Mesothelial cell of epicardium (in vitro differentiated cells): ENCODE data around the gene IGSF9B. TPM values are rescaled to one million over a fixed set of nuclear protein-coding genes. Genes with fewer than 3 reads are reported as not detected.

ENCODE experiments used
- DNase-seq, 2 experiments: peaks; one replicate each; pipeline ENCODE4 v3.0.0; 2021; ENCODE audit warnings: low spot score in 2 of 2; ENCODE audit not compliant: unreplicated experiment in 2 of 2
- H3K27ac Mint-ChIP-seq: 2 replicates; pipeline ENCODE4 v1.8.0; 2021; ENCODE audit warnings: mixed read lengths
- H3K27me3 Mint-ChIP-seq: 2 replicates; pipeline ENCODE4 v1.8.0; 2021; ENCODE audit warnings: low read depth, mixed read lengths
- H3K36me3 Mint-ChIP-seq: 2 replicates; pipeline ENCODE4 v1.8.0; 2021; ENCODE audit warnings: mixed read lengths
- H3K4me1 Mint-ChIP-seq: 2 replicates; pipeline ENCODE4 v1.8.0; 2021; ENCODE audit warnings: mixed read lengths
- H3K4me3 Mint-ChIP-seq: 2 replicates; pipeline ENCODE4 v1.8.0; 2021; ENCODE audit warnings: mild to moderate bottlenecking, moderate library complexity, mixed read lengths
- H3K9me3 Mint-ChIP-seq: 2 replicates; pipeline ENCODE4 v1.8.0; 2021; ENCODE audit warnings: mixed read lengths
- CTCF ChIP-seq: fragments of 200-600 bp; sonication (generic); IDR thresholded peaks from one replicate; pipeline ENCODE4 v1.5.0; 2021; ENCODE audit warnings: antibody characterized with exemption; ENCODE audit not compliant: unreplicated experiment
- total RNA-seq: library from RNA; stranded (reverse); gene quantifications from 3 replicates; pipeline ENCODE4 v1.2.1, GENCODE V29; 2021

Gene IGSF9B
- total RNA-seq, 1 donor from 2014 or later = 4.8 TPM

GRCh38 chr11:133903056-133903455, 53.7 kb downstream of the IGSF9B start:
- Mint-ChIP-seq H3K4me3 (no peak overlapping the region), H3K27ac (no peak overlapping the region)

GRCh38 chr11:133902506-133902905, 54.3 kb downstream of the IGSF9B start:
- no peaks in the 10 kb centered on the region for H3K4me1 Mint-ChIP-seq
- no peaks in the 10 kb centered on the region for H3K9me3 Mint-ChIP-seq
- no peak for DNase-seq
- TF ChIP-seq CTCF = no peak
- H3K27me3 Mint-ChIP-seq = peaks cover 2% of the 10 kb centered on the region
- H3K36me3 Mint-ChIP-seq = no peaks in the 10 kb centered on the region
- no peak overlapping the region for H3K4me3 Mint-ChIP-seq
- no peak overlapping the region for H3K27ac Mint-ChIP-seq

More at GRCh38 chr11:133903056-133903455, 53.7 kb downstream of the IGSF9B start:
- no peaks in the 10 kb centered on the region for H3K9me3 Mint-ChIP-seq
- no peaks in the 10 kb centered on the region for H3K4me1 Mint-ChIP-seq
- no peak for DNase-seq
- no peak for TF ChIP-seq CTCF
- peaks cover 2% of the 10 kb centered on the region for H3K27me3 Mint-ChIP-seq
- H3K36me3 Mint-ChIP-seq = no peaks in the 10 kb centered on the region

- Mint-ChIP-seq H3K27ac (no peak overlapping the region), H3K4me1 (no peaks in the 10 kb centered on the region), H3K9me3 (no peaks in the 10 kb centered on the region), H3K4me3 (no peak overlapping the region), H3K36me3 (no peaks in the 10 kb centered on the region), H3K27me3 (peaks cover 2% of the 10 kb centered on the region)
- TF ChIP-seq CTCF = no peak
- DNase-seq = no peak
Observed at GRCh38 chr11:133901999-133902398, 54.8 kb downstream of the IGSF9B start.

GRCh38 chr11:133901316-133901715, 55.5 kb downstream of the IGSF9B start:
- H3K27ac Mint-ChIP-seq = no peak overlapping the region
- DNase-seq = peak in 1 of 2 experiments; percentile 10
- H3K36me3 Mint-ChIP-seq = no peaks in the 10 kb centered on the region
- no peak for TF ChIP-seq CTCF
- H3K27me3 Mint-ChIP-seq = peaks cover 2% of the 10 kb centered on the region
- no peak overlapping the region for H3K4me3 Mint-ChIP-seq
- H3K9me3 Mint-ChIP-seq = no peaks in the 10 kb centered on the region
- no peaks in the 10 kb centered on the region for H3K4me1 Mint-ChIP-seq

GRCh38 chr11:133900176-133901105, 56.3 kb downstream of the IGSF9B start:
- Mint-ChIP-seq H3K9me3 (no peaks in the 10 kb centered on the region), H3K36me3 (no peaks in the 10 kb centered on the region), H3K27me3 (peaks cover 2% of the 10 kb centered on the region), H3K27ac (no peak overlapping the region), H3K4me3 (no peak overlapping the region), H3K4me1 (peaks cover under 1% of the 10 kb centered on the region)
- DNase-seq = peak; percentile 13 to 16
- no peak for TF ChIP-seq CTCF
